GM06990 (cell line): Measurements from ENCODE around the gene CFAP46.

Experiments used
- DNase-seq: peaks from one replicate; pipeline ENCODE4 v3.0.0-alpha.2; 2011; ENCODE audit not compliant: insufficient read length; ENCODE audit errors: extremely low read depth
- H3K27me3 ChIP-seq: replicated peaks from 2 replicates; pipeline ENCODE4 v1.6.0; 2011; ENCODE audit warnings: low read length; ENCODE audit not compliant: control insufficient read depth, insufficient read depth
- H3K36me3 ChIP-seq: 2 replicates; pipeline ENCODE4 v1.5.1; 2011; ENCODE audit warnings: low read length; ENCODE audit not compliant: control insufficient read depth, insufficient read depth
- H3K4me3 ChIP-seq: replicated peaks from 2 replicates; pipeline ENCODE4 v1.5.1; 2011; ENCODE audit warnings: low read depth, mild to moderate bottlenecking, control low read depth, low read length
- CTCF ChIP-seq: IDR thresholded peaks from 2 replicates; pipeline ENCODE4 v1.5.1; 2011; ENCODE audit warnings: low read length, control low read depth, mild to moderate bottlenecking, inconsistent platforms; ENCODE audit not compliant: insufficient read depth, poor library complexity, severe bottlenecking

CFAP46 gene

DNA sequence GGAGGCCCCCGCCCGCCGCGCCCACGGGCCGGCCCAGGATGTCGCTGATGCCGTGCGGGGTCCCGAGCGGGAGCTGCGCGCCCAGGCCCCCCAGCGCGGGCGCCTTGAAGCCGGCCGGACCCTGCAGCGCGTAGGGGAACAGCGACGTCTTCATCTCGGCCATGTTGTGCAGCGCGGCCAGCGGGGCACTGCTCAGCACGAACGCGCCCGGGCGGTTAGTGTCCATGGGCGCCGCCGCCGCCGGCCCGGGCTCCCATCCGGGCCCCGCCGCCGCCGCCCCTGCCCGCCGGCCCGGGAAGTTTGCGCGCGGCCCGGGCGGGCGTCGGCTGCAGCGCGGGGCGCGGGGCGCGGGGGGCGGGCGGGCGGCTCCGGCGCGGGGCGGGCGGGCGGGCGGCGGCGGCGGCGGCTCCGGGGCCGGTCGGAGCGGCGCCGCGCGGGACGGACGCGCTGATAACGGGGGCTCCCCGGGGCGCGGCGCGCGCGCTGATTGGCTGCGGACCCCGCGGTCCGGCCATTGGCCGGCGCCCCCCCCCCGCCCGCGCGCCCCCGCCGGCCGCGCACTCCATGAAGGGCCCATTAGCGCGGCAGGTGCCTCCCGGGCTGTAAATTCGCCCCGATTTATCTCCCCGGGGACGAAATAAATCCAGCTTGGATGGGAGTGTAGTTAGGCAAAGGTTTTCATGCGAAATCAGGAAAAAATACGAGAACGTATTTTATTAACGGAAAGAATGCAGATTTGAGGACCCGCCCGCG, 156.5 kb downstream of the CFAP46 start, which contains the start of gene NKX6-2:
Gene NKX6-2 (minus strand): TSS at position 425 of the 753 bp plus-strand sequence. CDS start 199 bp downstream, at position 226.
- H3K27me3 ChIP-seq = no peaks in the 10 kb centered on the region; the same call in 1 of the 2 replicates
- no peak for DNase-seq
- TF ChIP-seq CTCF = no peak
- H3K36me3 ChIP-seq = peaks cover 2% of the 10 kb centered on the region; the same call in 1 of the 2 replicates
- no peak within 1 kb of the TSS for H3K4me3 ChIP-seq

- Histone ChIP-seq H3K4me3 (no peak overlapping the region), H3K36me3 (peaks cover 2% of the 10 kb centered on the region; the same call in 1 of the 2 replicates), H3K27me3 (no peaks in the 10 kb centered on the region; the same call in 1 of the 2 replicates)
- DNase-seq = no peak
- no peak for TF ChIP-seq CTCF
These were observed 157.3 kb downstream of the CFAP46 start for GRCh38 chr10:132784866-132785722.

- Histone ChIP-seq H3K36me3 (peaks cover 2% of the 10 kb centered on the region; the same call in 1 of the 2 replicates), H3K4me3 (no peak overlapping the region), H3K27me3 (no peaks in the 10 kb centered on the region; the same call in 1 of the 2 replicates)
- no peak for TF ChIP-seq CTCF
- no peak for DNase-seq
These were observed 158.2 kb downstream of the CFAP46 start for GRCh38 chr10:132783940-132784865.

DNA sequence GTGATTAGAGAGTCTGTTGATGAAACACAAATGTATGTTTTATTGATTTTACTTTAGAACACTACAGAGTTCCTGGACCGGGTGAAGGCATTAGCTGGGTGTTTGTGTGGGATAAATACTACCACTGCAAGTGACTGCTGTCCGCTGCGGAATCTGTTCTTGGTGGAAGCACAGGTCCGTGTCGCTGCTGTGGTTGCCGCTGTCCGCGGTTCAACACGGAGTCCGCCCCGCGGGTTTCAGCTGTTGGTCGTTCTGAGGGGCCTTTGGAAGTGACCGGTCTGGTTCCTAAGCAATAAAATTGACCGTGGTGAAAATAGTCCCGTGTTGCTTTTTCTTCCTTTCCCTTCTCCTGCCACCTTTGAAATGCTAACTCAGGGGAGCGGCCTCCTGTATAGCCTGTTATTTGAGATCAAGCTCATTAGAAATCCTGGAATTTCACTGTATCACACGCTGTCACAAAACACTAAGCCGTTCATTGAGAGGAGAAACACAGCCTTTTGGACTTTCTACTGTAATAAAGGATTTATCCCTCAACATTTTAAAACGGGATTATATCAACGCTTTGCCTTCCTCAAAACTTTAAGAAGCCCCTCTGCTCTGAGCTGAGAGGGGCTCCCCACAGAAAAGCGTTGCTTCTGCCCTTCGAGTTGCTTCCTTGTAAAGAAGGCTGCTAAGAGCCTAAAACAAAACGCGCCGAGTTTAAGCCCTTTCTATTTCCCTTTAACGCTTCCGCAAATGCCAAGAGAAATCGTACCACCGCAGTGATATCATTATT, 159.0 kb downstream of the CFAP46 start:
- no peak for TF ChIP-seq CTCF
- Histone ChIP-seq H3K36me3 (peaks cover 2% of the 10 kb centered on the region), H3K4me3 (no peak overlapping the region), H3K27me3 (no peaks in the 10 kb centered on the region)
- DNase-seq = no peak
